Calu3 (cell line): ENCODE data around the gene SIAH2. TPM values are rescaled to one million over a fixed set of nuclear protein-coding genes. Genes with fewer than 3 reads are reported as not detected.

Source experiments
- BruUV-seq: library from RNA; stranded (reverse); fragments of 400-500 nt; replicated peaks from 2 replicates; lab custom pipeline; 2021; lab: Mats Ljungman, UMichigan
- CTCF ChIA-PET: fragments of 300-600 bp; sonication (Branson Sonifier 250); formaldehyde crosslinking; loops from one replicate; lab custom pipeline; 2022; ENCODE audit warnings: antibody characterized with exemption; lab: Charles Lee
- DNase-seq: peaks from one replicate; pipeline ENCODE4 v3.0.0; 2022
- H3K27ac Mint-ChIP-seq: one replicate; pipeline ENCODE4 v1.8.0; 2022; ENCODE audit warnings: mixed read lengths; ENCODE audit not compliant: unreplicated experiment
- H3K27me3 Mint-ChIP-seq: one replicate; pipeline ENCODE4 v1.8.0; 2022; ENCODE audit warnings: mixed read lengths; ENCODE audit not compliant: unreplicated experiment
- H3K36me3 Mint-ChIP-seq: one replicate; pipeline ENCODE4 v1.8.0; 2022; ENCODE audit warnings: mild to moderate bottlenecking, moderate library complexity, mixed read lengths; ENCODE audit not compliant: insufficient read depth, unreplicated experiment
- H3K4me1 Mint-ChIP-seq: one replicate; pipeline ENCODE4 v1.8.0; 2022; ENCODE audit warnings: mild to moderate bottlenecking, low read depth, mixed read lengths; ENCODE audit not compliant: unreplicated experiment
- H3K4me3 Mint-ChIP-seq: one replicate; pipeline ENCODE4 v1.8.0; 2022; ENCODE audit warnings: mild to moderate bottlenecking, low read depth, moderate library complexity, mixed read lengths; ENCODE audit not compliant: unreplicated experiment
- H3K9me3 Mint-ChIP-seq: one replicate; pipeline ENCODE4 v1.8.0; 2022; ENCODE audit warnings: low read depth, mixed read lengths; ENCODE audit not compliant: unreplicated experiment
- intact Hi-C: fragments of 100-400 bp; cut with micrococcal nuclease; formaldehyde crosslinking; loops from one replicate; pipeline ENCODE4 v1.10.0; 2022; ENCODE audit not compliant: unreplicated experiment
- total RNA-seq: library from RNA; stranded (reverse); gene quantifications from 2 replicates; pipeline ENCODE4 v1.2.3, GENCODE V29; 2022
- TF ChIP-seq, protein P1 (sequence below): fragments of 200-600 bp; IDR thresholded peaks from one replicate; pipeline ENCODE4 v1.8.0; 2022; ENCODE audit warnings: antibody characterized with exemption; ENCODE audit not compliant: unreplicated experiment

The SIAH2 gene
- total RNA-seq, 1 experiment from 2014 or later = 33.6 TPM

DNA sequence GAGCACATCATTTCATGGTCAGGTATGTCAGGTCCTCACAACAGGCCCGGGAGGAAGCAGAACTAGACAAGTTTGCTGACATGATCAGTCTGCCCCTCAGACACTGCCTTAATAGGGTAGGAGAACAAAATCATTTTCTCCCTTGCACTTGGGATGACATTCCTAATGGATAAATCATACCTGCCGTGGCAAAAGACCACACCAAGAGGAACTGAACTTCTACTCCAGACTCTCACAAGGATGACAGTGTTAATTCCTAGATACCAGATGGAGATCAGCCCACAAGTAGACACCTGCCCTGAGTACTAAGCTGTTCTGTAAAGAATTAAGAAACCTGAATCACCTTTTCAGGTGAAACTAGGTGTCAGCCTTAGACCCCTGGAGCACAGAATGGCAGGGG is 19.5 kb downstream of the SIAH2 start:
- CTCF ChIA-PET = interaction anchor here (0.8 to 1.6 kb wide), 4 partner anchors 9 to 26 kb away, joined by 3 to 5 read pairs (median 4); no protein-coding TSS in a partner anchor
- intact Hi-C loops = no loop called here
- Mint-ChIP-seq H3K27me3 (no peaks in the 10 kb centered on the region), H3K36me3 (peaks cover 30% of the 10 kb centered on the region), H3K27ac (peak overlapping the region; percentile 62), H3K9me3 (peaks cover 3% of the 10 kb centered on the region), H3K4me3 (no peak overlapping the region), H3K4me1 (peaks cover 52% of the 10 kb centered on the region)
- no TSS peak for BruUV-seq
- TF ChIP-seq, protein P1, sequence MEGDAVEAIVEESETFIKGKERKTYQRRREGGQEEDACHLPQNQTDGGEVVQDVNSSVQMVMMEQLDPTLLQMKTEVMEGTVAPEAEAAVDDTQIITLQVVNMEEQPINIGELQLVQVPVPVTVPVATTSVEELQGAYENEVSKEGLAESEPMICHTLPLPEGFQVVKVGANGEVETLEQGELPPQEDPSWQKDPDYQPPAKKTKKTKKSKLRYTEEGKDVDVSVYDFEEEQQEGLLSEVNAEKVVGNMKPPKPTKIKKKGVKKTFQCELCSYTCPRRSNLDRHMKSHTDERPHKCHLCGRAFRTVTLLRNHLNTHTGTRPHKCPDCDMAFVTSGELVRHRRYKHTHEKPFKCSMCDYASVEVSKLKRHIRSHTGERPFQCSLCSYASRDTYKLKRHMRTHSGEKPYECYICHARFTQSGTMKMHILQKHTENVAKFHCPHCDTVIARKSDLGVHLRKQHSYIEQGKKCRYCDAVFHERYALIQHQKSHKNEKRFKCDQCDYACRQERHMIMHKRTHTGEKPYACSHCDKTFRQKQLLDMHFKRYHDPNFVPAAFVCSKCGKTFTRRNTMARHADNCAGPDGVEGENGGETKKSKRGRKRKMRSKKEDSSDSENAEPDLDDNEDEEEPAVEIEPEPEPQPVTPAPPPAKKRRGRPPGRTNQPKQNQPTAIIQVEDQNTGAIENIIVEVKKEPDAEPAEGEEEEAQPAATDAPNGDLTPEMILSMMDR = no peak
- DNase-seq = peak; percentile 27

- no peaks in the 10 kb centered on the region for H3K27me3 Mint-ChIP-seq
- BruUV-seq = no TSS peak
- H3K4me3 Mint-ChIP-seq = no peak overlapping the region
- TF ChIP-seq, protein P1 = no peak
- H3K4me1 Mint-ChIP-seq = peaks cover 48% of the 10 kb centered on the region
- intact Hi-C loops = no loop called here
- H3K27ac Mint-ChIP-seq = no peak overlapping the region
- H3K36me3 Mint-ChIP-seq = peaks cover 30% of the 10 kb centered on the region
- CTCF ChIA-PET = interaction anchor here (1.5 to 1.6 kb wide), 2 partner anchors 10 to 26 kb away, joined by 3 to 5 read pairs; no protein-coding TSS in a partner anchor
- DNase-seq = no peak
- H3K9me3 Mint-ChIP-seq = peaks cover 3% of the 10 kb centered on the region
Measured at GRCh38 chr3:150742679-150743078, 20.3 kb downstream of the SIAH2 start.

DNA sequence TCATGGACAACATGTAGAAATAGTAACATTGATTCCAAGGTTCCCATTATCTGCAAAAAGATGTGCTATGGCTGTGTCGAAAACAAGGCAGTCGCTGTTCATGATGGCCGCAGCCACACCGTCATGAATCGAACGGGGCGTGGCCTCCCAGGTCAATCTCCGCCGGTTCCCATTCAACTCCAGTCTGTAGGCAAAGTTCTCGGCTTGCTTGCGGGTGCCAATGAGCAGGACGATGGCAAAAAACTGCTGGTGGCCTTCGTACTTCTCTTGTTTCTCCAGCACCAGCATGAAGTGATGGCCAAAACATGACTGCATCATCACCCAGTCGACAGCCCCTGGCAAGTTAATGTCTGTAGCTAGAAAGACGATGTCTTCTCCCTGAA is 20.8 kb downstream of the SIAH2 start:
- no TSS peak for BruUV-seq
- Mint-ChIP-seq H3K9me3 (peaks cover 3% of the 10 kb centered on the region), H3K4me3 (no peak overlapping the region), H3K27me3 (no peaks in the 10 kb centered on the region), H3K36me3 (peaks cover 29% of the 10 kb centered on the region), H3K4me1 (peaks cover 42% of the 10 kb centered on the region), H3K27ac (no peak overlapping the region)
- DNase-seq = no peak
- intact Hi-C loops = no loop called here
- CTCF ChIA-PET = interaction anchor here (1.5 to 1.6 kb wide), 2 partner anchors 10 to 27 kb away, joined by 3 to 5 read pairs; no protein-coding TSS in a partner anchor
- TF ChIP-seq, protein P1 = no peak

DNA sequence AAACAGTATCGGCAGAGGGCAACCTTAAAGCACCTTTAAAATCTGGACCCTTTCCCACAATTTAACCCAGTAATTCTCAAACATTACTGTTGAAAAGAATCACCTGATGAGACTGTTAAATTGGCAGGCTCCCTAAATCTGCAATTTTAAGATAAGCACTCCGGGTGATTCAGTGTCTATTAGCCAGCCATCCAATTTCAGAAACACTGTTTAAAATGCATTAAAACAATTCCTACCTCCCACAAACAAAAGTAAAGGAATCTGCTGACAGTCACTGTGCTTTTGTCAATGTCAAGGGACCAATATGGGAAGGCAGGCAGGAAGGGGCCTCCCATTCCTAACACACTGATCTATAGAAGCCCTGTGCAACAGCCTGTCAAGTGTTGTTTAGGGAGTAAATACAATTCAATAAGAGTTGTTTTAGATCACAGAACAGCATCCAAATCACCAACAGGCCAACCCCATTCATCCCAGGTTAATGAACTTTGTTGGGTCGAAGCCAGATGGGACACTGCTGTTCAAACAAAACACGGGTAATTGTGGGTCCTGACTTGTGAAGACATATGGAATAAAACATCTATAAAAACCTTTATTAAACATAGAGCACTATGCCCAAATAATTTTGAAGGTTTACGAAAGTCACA is 21.4 kb downstream of the SIAH2 start:
- BruUV-seq = no TSS peak
- TF ChIP-seq, protein P1 = no peak
- Mint-ChIP-seq H3K36me3 (peaks cover 24% of the 10 kb centered on the region), H3K4me3 (no peak overlapping the region), H3K27me3 (no peaks in the 10 kb centered on the region), H3K9me3 (peaks cover 3% of the 10 kb centered on the region), H3K4me1 (peaks cover 37% of the 10 kb centered on the region), H3K27ac (no peak overlapping the region)
- DNase-seq = no peak
- intact Hi-C loops = no loop called here
- CTCF ChIA-PET = interaction anchor here (1.5 kb wide), 1 partner anchor 11 kb away, joined by 5 read pairs; no protein-coding TSS in a partner anchor
